Cerebellar nuclear complex (tissue), 1 donor: Measurements from ENCODE around the gene CDC42EP5.
"Not testable (repeated sequence)": the region's sequence is repeated elsewhere in the genome, so short reads cannot be mapped to it uniquely, and the experiment has no call there.

ENCODE experiments used
- DNase-seq, 2 experiments: peaks; one replicate each; lab custom pipeline; 2025; lab: John Stamatoyannopoulos, UW

CDC42EP5 gene

GRCh38 chr19:54473071-54473891, at the start of gene CDC42EP5:
Gene CDC42EP5 (minus strand): TSS chr19:54473296. CDS start chr19:54465547, 7,749 bp downstream.
- DNase-seq, result no peak

GRCh38 chr19:54521860-54522513, 48.9 kb upstream of the CDC42EP5 start:
- DNase-seq, result no peak

- no peak for DNase-seq
Observed at GRCh38 chr19:54521022-54521859, 48.1 kb upstream of the CDC42EP5 start.

- no peak for DNase-seq
Observed at GRCh38 chr19:54518844-54519243, 45.7 kb upstream of the CDC42EP5 start.

- no peak for DNase-seq
Observed at GRCh38 chr19:54517483-54517882, 44.4 kb upstream of the CDC42EP5 start.

GRCh38 chr19:54515156-54515555, 42.1 kb upstream of the CDC42EP5 start:
- no peak for DNase-seq

- DNase-seq, result not testable (repeated sequence)
Observed at GRCh38 chr19:54509200-54509940, 36.3 kb upstream of the CDC42EP5 start.

GRCh38 chr19:54508487-54508886, 35.4 kb upstream of the CDC42EP5 start:
- DNase-seq, result not testable (repeated sequence)

- no peak for DNase-seq
Observed at GRCh38 chr19:54507824-54508223, 34.7 kb upstream of the CDC42EP5 start.

- not testable (repeated sequence) for DNase-seq
Observed at GRCh38 chr19:54507038-54507717, 34.1 kb upstream of the CDC42EP5 start.

- DNase-seq, result no peak
Observed at GRCh38 chr19:54506079-54506478, 33.0 kb upstream of the CDC42EP5 start.

GRCh38 chr19:54505542-54505941, 32.4 kb upstream of the CDC42EP5 start:
- not testable (repeated sequence) for DNase-seq

GRCh38 chr19:54502518-54503048, 29.5 kb upstream of the CDC42EP5 start, which contains the start of gene LAIR2:
Gene LAIR2 (plus strand): TSS chr19:54502831. CDS start chr19:54502919, 88 bp downstream.
- DNase-seq, result no peak

- DNase-seq, result not testable (repeated sequence)
Observed at GRCh38 chr19:54498451-54498772, 25.3 kb upstream of the CDC42EP5 start.

- not testable (repeated sequence) for DNase-seq
Observed at GRCh38 chr19:54497747-54498450, 24.8 kb upstream of the CDC42EP5 start.

- DNase-seq, result not testable (repeated sequence)
Observed at GRCh38 chr19:54495284-54495683, 22.2 kb upstream of the CDC42EP5 start.

GRCh38 chr19:54493967-54494585, 21.0 kb upstream of the CDC42EP5 start:
- DNase-seq, result no peak

GRCh38 chr19:54493056-54493455, 20.0 kb upstream of the CDC42EP5 start:
- not testable (repeated sequence) for DNase-seq

GRCh38 chr19:54492568-54492967, 19.5 kb upstream of the CDC42EP5 start:
- no peak for DNase-seq

GRCh38 chr19:54489766-54490165, 16.7 kb upstream of the CDC42EP5 start:
- no peak for DNase-seq
